ENCODE results near the gene OR5H14. TPM values are rescaled to one million over a fixed set of nuclear protein-coding genes. Genes with fewer than 3 reads are reported as not detected.
"Not testable (repeated sequence)": the region's sequence is repeated elsewhere in the genome, so short reads cannot be mapped to it uniquely, and the experiment has no call there.

Gene OR5H14
- polyA plus RNA-seq (ENCODE audit: insufficient read length in 3 of 3), result not detected

DNA sequence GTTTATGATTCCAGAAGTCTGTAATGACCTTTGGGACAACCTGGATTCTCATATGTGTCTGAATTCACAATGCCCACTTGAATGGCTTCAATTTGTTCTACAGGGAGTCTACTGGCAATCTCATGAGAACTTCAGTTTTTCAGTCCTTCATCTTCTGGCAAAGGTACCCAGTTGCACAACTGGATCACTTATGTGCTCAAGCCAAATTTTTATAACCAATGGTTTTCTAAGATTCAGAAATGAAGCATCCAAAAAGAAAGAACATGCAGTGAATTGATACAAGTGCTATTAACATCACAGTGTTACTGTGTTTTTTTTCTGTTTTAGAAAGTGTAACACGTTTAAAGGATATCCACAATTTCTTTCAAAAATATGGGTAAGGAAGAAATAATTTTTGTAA is at the start of gene OR5H14:
Gene OR5H14, plus strand, starts transcription at position 301 of the 400 bp plus-strand sequence. CDS start 1,907 bp downstream, outside the sequence.
- no peak for DNase-seq (ENCODE audit: low read depth in 3 of 3, low spot score in 2 of 3)

DNA sequence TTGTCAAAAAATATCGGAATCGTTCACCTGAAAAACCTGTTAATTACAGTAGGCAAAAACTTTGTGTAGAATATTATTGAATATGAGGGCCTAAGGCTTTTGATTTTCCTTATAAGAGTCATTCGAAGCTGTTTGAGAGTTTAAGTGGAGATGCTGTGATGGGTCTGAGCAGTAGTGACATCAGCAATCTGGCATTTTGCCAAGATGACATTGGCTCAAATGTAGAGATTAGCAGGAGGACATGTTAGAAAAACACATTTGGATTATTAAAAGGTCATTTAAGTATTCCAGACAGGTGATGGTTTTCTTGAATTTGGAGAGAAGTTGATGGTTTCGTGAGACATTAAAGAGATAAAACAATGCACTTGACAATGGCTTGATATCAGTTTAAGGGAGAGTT is 47.4 kb upstream of the OR5H14 start:
- no peak for DNase-seq (ENCODE audit: low read depth in 3 of 3, low spot score in 2 of 3)

DNA sequence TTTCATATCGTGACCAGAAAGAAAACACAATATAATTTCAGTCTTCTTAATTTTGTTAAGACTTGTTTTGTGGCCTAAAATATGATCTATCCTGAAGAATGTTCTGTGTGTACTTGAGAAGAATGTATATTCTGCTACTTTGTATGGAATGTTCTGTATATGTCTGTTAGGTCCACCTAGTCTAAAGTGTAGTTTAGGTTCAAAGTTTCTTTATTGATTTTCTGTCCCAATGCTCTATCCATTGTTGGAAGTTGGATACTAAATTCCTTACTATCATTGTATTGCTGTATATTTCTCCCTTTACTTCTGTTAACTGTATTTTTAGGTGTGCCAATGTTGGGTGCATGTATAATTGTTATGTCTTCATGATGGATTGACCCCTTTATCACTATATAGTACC is 39.1 kb upstream of the OR5H14 start:
- no peak for DNase-seq (ENCODE audit: low read depth in 3 of 3, low spot score in 2 of 3)

DNA sequence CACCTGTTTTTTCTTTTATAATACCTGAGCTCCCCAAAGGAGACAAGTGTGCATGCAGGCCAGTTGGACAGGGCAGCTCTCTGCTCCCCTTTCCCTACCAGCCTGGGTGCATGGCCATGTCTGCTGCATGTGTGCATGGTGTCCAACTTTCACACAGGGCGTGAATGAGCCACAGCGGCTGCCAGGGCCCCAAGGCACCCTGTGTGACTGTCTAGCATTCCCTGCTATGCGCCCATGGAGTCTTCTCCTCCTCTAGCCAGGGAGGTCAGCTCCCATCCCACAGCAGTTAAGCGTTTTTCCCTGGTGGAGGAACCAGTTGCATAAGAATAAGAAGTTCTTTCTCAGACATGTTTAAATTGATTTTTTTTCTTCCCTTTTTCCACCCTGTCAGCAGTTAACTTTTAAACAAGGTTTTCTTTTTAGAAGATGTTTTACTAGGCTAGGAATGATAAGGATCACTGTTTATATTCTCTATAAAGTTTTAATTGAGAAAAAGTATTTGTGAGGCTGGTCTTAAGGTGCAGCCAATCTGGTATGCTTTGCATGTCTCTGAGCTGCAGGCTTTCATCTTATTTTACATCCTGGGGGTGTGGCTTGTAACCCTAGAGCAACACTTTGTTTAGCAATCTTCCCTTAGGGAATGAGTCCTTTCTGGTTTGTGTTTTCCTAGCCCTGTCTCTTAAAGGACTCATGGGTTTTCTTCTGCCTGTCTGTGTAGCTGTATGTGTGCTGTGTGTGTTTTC is 37.3 kb upstream of the OR5H14 start:
- DNase-seq (ENCODE audit: low read depth in 3 of 3, low spot score in 2 of 3), result no peak

DNA sequence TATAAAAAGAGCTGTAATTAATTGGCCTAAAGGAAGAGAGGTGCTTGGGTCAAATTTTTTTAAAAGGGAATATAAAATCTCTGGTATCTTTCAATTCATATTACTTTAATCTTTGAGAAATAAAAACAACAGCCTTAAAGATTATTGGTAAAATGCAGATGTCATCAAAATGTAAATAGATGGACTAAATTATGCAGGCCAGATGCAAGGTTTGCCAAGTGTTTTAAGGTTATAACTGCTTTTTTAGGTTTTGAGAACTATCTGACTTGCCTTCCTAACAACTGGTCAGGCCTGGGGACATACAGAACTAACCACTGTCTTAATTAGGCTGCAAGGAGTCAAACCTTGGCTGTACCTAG is 36.8 kb upstream of the OR5H14 start:
- no peak for DNase-seq (ENCODE audit: low read depth in 3 of 3, low spot score in 2 of 3)

DNA sequence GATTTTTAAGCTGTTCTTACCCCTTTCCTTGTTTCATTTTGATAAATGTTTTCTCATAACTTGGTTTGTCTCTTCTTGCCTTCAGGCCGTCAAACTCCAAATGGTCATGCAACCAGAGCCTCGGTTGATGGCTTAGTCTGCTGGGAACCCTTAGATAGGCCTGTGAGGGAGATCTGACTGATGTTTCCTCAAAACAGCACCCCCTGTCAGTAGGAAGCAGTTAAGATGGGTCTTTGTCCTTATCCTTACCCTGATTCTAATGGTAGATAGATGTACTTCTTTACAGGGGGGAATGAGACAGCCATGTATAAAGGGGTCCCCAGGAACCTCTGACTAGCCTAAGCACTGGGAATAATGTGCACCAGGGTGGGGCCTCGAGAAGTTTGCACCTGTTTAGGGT is 33.0 kb upstream of the OR5H14 start:
- no peak for DNase-seq (ENCODE audit: low read depth in 3 of 3, low spot score in 2 of 3)

DNA sequence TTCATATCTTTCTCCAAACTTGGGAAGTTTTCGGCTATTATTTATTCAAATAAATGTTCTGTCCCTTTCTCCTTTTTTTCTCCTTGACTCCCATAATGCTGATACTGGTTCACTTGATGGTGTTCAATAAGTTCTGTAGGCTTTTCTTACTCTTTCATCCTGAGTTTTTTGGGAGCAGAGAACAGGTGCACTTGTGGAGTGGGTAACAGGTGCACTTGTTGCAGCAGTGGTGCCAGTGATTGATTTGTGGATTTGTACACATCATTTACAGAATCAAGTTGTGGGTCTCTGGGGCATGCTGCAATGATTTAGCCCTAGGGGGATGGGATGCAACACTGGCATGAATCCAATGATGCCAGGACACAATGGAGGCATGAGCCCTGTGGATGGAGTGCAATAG is 31.6 kb upstream of the OR5H14 start:
- DNase-seq (ENCODE audit: low read depth in 3 of 3, low spot score in 2 of 3), result no peak

DNA sequence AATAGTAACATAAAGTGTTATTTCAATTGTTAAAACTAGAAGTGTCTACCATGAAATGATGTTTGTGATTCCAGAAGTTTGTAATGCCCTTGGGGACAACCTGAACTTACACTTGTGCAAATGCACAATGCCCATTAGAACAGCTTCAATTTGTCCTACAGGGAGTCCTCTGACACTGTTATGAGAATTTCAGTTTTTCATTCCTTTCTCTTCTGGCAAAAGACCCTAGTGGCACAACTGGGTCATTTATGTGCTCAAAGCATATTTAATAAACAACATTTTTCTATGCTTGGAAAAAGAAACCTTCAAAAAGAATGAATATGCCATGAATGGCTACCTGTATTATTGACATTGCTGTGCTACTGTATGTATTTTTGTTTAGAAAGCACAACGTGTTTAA is 16.9 kb upstream of the OR5H14 start, which contains the start of gene OR5H1:
Gene OR5H1, plus strand, starts transcription at position 301 of the 400 bp plus-strand sequence. CDS start 1,977 bp downstream, outside the sequence.
- no peak for DNase-seq (ENCODE audit: low read depth in 3 of 3, low spot score in 2 of 3)

DNA sequence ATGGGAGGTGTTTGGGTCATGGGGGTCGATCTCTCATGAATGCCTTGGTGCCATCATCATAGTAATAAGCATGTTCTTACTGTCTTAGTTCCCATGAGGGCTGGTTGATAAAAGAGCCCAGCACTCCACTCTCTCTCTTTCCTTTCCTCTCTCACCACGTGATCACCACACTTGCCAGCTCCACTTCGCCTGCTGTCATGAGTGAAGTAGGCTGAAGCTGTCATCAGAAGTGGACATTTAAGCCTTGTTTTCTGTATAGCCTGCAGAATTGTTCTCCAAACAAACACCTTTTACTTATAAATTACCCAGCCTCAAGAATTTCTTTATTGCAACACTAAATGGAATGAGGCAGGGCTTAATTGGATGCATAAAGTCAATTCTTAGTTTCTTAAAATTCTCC is 10.6 kb upstream of the OR5H14 start:
- no peak for DNase-seq (ENCODE audit: low read depth in 3 of 3, low spot score in 2 of 3)

DNA sequence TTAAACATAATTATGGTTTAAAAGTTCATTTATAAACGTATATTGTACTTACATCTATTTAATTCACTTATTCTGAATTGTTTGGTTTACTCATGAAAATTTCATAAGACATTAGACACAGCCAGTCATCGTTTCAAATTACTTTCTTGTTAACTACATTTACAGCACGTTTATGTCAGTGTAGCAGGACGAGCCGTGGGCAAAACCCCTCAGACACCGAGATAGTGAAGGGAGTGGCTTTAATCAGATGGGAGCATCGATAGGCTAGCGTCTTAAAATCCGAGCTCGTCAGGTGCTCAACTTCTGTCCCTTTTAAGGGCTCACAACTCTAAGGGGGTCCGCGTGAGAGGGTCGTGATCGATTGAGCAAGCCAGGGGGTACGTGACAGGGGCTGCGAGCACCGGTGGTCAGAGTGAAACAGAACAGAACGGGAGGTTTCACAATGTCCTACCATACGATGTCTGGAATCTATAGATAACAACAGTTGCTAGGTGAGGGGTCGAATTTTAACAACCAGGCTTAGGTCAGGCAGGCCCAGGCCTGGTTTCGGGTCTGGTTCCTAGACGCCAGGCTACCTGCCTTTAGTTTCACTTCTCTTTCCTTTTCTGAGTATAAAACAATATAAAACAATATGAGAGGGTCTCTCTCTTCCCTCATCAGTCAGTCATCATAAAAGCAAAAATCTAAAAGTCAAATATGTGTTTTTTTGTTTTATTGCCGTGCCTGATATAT is 9.3 kb upstream of the OR5H14 start:
- not testable (repeated sequence) for DNase-seq (ENCODE audit: low read depth in 3 of 3, low spot score in 2 of 3)

DNA sequence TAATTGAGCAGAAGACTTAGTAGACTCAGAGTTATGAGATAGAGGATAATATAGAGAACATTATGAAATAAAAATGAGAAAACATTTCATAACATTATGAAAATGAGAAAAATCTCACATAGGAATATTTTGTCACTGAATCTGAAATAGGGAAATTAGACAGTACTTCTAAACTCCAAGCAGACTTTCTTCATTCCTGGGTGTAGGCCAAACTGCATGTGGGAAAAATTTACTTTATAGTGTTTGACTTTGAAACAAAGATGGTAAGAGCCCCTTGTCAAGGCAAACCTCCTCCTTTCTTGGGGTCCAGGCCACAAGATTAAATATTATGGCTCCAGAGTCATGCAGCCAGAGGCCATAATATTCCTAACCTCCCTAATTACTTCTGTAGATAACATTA is 6.7 kb upstream of the OR5H14 start:
- no peak for DNase-seq (ENCODE audit: low read depth in 3 of 3, low spot score in 2 of 3)

DNA sequence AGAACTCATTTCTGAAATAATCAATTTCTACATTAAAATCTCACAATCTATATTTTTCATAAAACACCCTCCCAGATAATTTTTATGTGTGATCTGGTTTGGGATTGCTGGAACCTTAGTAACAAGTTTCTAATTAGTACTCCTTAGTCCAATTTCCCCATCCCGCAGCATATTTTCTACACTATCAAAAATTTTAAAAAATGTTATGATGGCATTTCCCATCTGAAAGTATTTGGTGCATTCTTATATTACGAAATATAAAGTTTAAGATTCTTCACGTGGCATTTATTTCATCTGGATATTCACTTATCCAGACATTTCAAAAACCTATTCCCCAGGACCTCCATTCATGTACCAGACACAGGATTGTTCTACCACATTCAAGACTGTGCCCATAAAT is 1.5 kb downstream of the OR5H14 start:
- DNase-seq (ENCODE audit: low read depth in 3 of 3, low spot score in 2 of 3), result no peak

DNA sequence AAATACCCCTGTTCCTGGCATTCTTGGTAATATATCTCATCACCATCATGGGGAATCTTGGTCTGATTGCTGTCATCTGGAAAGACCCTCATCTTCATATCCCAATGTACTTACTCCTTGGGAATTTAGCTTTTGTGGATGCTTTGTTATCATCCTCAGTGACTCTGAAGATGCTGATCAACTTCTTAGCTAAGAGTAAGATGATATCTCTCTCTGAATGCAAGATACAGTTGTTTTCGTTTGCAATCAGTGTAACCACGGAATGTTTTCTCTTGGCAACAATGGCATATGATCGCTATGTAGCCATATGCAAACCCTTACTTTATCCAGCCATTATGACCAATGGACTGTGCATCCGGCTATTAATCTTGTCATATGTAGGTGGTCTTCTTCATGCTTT is 2.2 kb downstream of the OR5H14 start:
- DNase-seq (ENCODE audit: low read depth in 3 of 3, low spot score in 2 of 3), result not testable (repeated sequence)

DNA sequence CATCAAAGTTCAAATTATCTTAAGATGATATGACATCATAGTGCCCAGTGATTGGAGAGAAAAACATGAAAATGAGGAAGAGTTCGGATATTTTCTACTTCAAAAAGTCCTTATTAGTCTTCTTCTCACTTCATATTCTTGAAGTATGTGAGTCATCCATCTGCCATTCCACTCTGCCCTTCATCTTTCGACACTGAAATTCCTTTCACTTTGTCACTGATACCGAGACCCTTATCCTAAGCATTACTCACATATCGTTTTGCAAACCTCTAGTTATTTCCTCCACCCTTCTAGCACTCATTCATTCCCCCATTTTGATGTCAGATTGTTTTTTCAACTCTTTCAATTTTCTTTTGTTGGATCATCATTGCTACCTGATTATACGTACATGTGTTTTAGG is 4.0 kb downstream of the OR5H14 start:
- no peak for DNase-seq (ENCODE audit: low read depth in 3 of 3, low spot score in 2 of 3)

DNA sequence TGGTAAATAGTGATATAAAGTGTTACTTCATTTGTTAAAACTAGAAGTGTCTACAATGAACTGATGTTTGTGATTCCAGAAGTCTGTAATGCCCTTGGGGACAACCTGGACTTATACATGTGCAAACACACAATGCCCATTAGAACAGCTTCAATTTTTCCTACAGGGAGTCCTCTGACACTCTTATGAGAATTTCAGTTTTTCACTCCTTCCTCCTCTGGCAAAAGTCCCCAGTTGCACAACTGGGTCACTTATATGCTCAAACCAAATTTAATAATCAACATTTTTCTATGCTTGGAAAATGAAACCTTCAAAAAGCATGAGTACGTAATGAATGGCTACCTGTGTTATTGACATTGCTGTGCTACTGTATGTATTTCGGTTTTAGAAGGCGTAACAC is 19.1 kb downstream of the OR5H14 start, which contains the start of gene OR5H15:
Gene OR5H15, plus strand, starts transcription at position 301 of the 400 bp plus-strand sequence. CDS start 2,004 bp downstream, outside the sequence.
- DNase-seq (ENCODE audit: low read depth in 3 of 3, low spot score in 2 of 3), result no peak

DNA sequence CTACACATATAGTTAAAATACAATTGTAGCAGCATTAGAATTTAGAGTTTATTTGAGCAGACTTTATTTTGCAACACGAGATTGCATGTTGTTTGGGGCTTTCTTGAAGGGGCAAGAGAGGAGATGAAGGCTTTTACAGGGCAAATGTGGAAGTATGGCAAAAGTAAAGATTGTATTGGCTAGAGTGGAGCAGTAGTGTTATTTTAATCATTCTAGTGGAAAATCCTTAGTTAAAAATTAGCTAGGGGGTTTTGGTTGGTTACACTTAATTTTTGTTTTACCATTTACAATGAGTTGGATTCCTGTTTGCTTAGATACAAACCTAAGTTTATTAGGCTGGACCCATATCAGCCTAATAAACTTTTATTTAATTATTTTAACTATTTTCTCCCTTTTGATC is 23.8 kb downstream of the OR5H14 start:
- DNase-seq (ENCODE audit: low read depth in 3 of 3, low spot score in 2 of 3), result no peak

DNA sequence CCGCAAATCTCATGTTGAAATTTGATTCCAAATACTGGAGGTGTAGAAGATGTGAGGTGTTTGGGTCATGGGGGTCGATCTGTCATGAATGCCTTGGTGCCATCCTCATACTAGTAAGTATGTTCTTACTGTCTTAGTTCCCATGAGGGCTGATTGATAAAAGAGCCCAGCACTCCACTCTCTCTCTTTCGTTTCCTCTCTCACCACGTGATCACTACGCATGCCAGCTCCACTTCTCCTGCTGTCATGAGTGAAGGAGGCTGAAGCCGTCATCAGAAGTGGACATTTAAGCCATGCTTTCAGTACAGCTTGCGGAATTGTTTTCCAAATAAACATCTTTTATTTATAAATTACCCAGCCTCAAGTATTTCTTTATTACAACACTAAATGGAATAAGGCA is 25.3 kb downstream of the OR5H14 start:
- no peak for DNase-seq (ENCODE audit: low read depth in 3 of 3, low spot score in 2 of 3)

DNA sequence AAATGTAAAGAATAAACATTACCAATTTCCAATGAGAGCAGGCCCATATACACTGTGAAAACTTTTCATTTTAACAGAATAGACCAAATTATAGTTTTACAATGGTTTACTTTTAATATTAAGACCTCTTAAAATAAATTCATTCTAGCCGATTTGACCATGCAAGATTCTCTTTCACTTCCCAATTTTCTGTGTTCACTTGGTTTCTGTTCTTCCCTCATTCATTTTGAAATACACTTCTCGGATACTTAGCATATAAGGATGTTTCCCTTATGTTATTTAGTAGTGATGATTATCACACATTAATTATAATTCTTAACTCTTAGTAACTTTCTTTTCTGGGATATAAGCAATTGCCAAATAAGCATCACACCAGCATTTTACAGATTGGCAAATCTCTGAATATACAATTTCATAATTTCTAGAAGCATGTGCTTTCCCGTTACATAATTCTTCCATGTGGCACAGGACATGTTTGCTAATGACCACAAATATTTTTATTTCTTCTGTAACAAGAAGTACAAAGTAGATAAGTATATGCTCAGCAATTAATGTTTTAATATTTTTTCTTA is 33.1 kb downstream of the OR5H14 start:
- no peak for DNase-seq (ENCODE audit: low read depth in 3 of 3, low spot score in 2 of 3)

DNA sequence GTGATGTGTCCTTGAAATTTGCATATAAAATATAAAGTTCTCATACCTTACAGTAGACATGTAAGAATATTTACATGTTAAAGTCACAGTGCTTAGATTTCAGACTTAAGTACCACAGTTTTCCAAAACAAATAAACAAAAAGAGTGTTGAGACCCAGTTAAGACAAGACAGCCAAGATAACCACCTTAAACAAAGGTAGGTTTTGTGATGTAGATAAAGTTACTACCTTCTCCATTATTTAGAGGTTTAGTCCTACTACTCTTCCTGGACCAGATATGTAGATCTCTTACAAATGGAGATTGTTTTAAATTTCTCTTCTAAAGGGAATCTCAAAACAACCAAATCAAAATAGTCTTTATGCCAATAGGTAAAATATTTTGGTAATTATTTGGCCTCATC is 34.9 kb downstream of the OR5H14 start:
- no peak for DNase-seq (ENCODE audit: low read depth in 3 of 3, low spot score in 2 of 3)

DNA sequence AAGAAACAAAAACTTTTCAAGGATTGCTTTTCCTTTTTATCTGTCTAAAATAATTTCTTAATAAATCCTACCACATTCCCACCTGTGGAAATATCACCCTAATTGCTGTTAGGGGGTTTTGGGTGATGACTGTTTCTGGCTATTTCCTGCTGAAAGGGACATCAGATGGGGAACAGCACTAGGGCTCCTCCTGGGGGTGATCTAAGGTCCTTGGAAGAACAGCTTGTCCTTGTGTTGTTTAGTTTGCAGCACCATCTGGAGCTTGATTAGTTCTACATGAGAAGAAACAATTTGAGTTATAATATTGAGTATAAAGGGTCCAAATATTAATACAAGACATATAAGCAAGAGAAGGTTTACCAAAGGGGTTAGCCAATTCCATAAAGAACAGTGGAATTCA is 37.9 kb downstream of the OR5H14 start:
- no peak for DNase-seq (ENCODE audit: low read depth in 3 of 3, low spot score in 2 of 3)

DNA sequence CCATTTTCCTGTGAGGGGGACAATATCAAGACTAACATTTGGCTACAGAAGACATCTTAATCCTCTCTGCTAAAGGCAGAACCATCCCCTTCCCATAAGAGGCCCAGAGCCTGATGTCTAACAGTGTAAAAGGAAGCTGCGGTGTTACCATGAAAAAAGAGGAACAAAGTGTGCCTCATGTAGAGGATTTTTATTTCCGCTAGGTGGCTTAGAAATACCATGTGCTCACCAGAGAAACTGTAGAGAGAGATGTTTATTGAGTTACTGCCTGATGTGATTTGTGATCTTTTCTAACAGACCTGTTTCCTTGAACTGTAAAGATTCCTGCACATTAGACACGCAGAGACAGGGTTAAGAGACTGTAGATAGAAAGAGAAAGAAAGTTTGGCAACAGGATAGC is 41.3 kb downstream of the OR5H14 start:
- no peak for DNase-seq (ENCODE audit: low read depth in 3 of 3, low spot score in 2 of 3)

DNA sequence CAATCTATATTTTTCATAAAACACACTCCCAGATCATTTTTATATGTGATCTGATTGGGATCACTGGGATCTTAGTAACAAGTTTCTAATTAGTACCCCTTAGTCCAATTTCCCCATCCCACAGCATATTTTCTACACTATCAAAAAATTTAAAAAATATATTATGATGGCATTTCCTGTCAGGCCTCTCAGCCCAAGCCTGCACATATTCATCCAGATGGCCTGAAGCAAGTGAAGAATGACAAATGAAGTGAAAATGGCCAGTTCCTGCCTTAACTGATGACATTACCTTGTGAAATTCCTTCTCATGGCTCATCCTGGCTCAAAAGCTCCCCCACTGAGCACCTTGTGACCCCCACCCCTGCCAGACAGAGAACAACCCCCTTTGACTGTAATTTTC is 43.6 kb downstream of the OR5H14 start:
- not testable (repeated sequence) for DNase-seq (ENCODE audit: low read depth in 3 of 3, low spot score in 2 of 3)

Measured in right renal cortex interstitium (tissue), 3 donors.